Ovary (tissue), 3 donors: ENCODE measurements around the gene CPSF2.

ENCODE experiments used
- EP300 ChIP-seq: sonication (generic); formaldehyde crosslinking; IDR thresholded peaks from one replicate; pipeline ENCODE4 v1.6.1; 2017; ENCODE audit warnings: antibody characterized with exemption
- POLR2A ChIP-seq: fragments of 450-650 bp; IDR thresholded peaks from one replicate; pipeline ENCODE4 v1.6.1; 2017; ENCODE audit warnings: antibody characterized with exemption, mild to moderate bottlenecking, moderate library complexity
- TF ChIP-seq, protein P1 (sequence below), 3 donors: fragments of 450-650 bp in 2 of 3; fragments of 200-600 bp in 1 of 3; IDR thresholded peaks; one replicate each; pipeline versions ENCODE4 v1.5.1 to v1.8.0; 2016 to 2022; ENCODE audit warnings: antibody characterized with exemption in 3 of 3, mild to moderate bottlenecking in 1 of 3
- donor health status: DM: no; HTN: no; CAD: no.

- no peak for TF ChIP-seq POLR2A
- TF ChIP-seq, protein P1, sequence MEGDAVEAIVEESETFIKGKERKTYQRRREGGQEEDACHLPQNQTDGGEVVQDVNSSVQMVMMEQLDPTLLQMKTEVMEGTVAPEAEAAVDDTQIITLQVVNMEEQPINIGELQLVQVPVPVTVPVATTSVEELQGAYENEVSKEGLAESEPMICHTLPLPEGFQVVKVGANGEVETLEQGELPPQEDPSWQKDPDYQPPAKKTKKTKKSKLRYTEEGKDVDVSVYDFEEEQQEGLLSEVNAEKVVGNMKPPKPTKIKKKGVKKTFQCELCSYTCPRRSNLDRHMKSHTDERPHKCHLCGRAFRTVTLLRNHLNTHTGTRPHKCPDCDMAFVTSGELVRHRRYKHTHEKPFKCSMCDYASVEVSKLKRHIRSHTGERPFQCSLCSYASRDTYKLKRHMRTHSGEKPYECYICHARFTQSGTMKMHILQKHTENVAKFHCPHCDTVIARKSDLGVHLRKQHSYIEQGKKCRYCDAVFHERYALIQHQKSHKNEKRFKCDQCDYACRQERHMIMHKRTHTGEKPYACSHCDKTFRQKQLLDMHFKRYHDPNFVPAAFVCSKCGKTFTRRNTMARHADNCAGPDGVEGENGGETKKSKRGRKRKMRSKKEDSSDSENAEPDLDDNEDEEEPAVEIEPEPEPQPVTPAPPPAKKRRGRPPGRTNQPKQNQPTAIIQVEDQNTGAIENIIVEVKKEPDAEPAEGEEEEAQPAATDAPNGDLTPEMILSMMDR (IDR thresholded peaks at IDR 0.05), result no peak
- no peak for TF ChIP-seq EP300
Measured at GRCh38 chr14:92161521-92161920, 39.8 kb downstream of the CPSF2 start.
